Hematopoietic multipotent progenitor cell treated with erythropoietin and hydrocortisone succinate and interleukin-3 and kit ligand, for 15 days (in vitro differentiated cells): ENCODE results near the gene ELOVL4.
A peak's percentile ranks its signal among the peaks of the same experiment; 100 is the strongest.

Experiments
- DNase-seq: peaks from one replicate; pipeline ENCODE4 v3.0.0-alpha.2; 2015; ENCODE audit warnings: low spot score

The ELOVL4 gene

GRCh38 chr6:79947191-79948186 lies at the start of gene ELOVL4:
Gene ELOVL4 (minus strand): TSS chr6:79947553. CDS start chr6:79947279, 274 bp downstream.
- no peak for DNase-seq

GRCh38 chr6:79993911-79994309 lies 46.6 kb upstream of the ELOVL4 start:
- DNase-seq: no peak

GRCh38 chr6:79993012-79993910 lies 45.9 kb upstream of the ELOVL4 start:
- DNase-seq: no peak

- DNase-seq: no peak
Observed at GRCh38 chr6:79989641-79990040, 42.3 kb upstream of the ELOVL4 start.

GRCh38 chr6:79985128-79985527 lies 37.8 kb upstream of the ELOVL4 start:
- no peak for DNase-seq

- DNase-seq: no peak
Observed at GRCh38 chr6:79984261-79984660, 36.9 kb upstream of the ELOVL4 start.

GRCh38 chr6:79981652-79982051 lies 34.3 kb upstream of the ELOVL4 start:
- no peak for DNase-seq

- DNase-seq: no peak
Observed at GRCh38 chr6:79971193-79971592, 23.8 kb upstream of the ELOVL4 start.

GRCh38 chr6:79969784-79970183 lies 22.4 kb upstream of the ELOVL4 start:
- DNase-seq: no peak

GRCh38 chr6:79967178-79967577 lies 19.8 kb upstream of the ELOVL4 start:
- no peak for DNase-seq

- DNase-seq: no peak
Observed at GRCh38 chr6:79964607-79965081, 17.3 kb upstream of the ELOVL4 start.

- no peak for DNase-seq
Observed at GRCh38 chr6:79954849-79955248, 7.5 kb upstream of the ELOVL4 start.

GRCh38 chr6:79949233-79949632 lies 1.9 kb upstream of the ELOVL4 start:
- DNase-seq: peak; percentile 68

- DNase-seq: no peak
Observed at GRCh38 chr6:79946272-79947190, 822 bp downstream of the ELOVL4 start.

GRCh38 chr6:79943133-79943532 lies 4.2 kb downstream of the ELOVL4 start:
- DNase-seq: no peak

GRCh38 chr6:79941489-79942151 lies 5.7 kb downstream of the ELOVL4 start:
- DNase-seq: no peak

GRCh38 chr6:79928478-79928998 lies 18.8 kb downstream of the ELOVL4 start:
- DNase-seq: no peak

- DNase-seq: no peak
Observed at GRCh38 chr6:79927758-79928157, 19.6 kb downstream of the ELOVL4 start.

GRCh38 chr6:79923270-79923669 lies 24.1 kb downstream of the ELOVL4 start:
- DNase-seq: no peak

GRCh38 chr6:79922018-79922417 lies 25.3 kb downstream of the ELOVL4 start:
- no peak for DNase-seq

GRCh38 chr6:79913369-79913768 lies 34.0 kb downstream of the ELOVL4 start:
- no peak for DNase-seq
